Stimulated activated CD4-positive, alpha-beta T cell treated with anti-CD3 and anti-CD28 coated beads, Interleukin-2, amount 100 ng/mL, for 4 hours (primary cell): ENCODE results near the gene RGS12.

Source experiments
- DNase-seq: peaks from one replicate; pipeline ENCODE4 v3.0.0-alpha.2; 2020; ENCODE audit warnings: low read depth

RGS12 gene

GRCh38 chr4:3310301-3311094 lies 17.7 kb downstream of the RGS12 start:
- no peak for DNase-seq

GRCh38 chr4:3311095-3311372 lies 18.2 kb downstream of the RGS12 start:
- DNase-seq = no peak

GRCh38 chr4:3311489-3312171 lies 18.8 kb downstream of the RGS12 start:
- DNase-seq = no peak

GRCh38 chr4:3312362-3312761 lies 19.5 kb downstream of the RGS12 start:
- no peak for DNase-seq

- no peak for DNase-seq
These were observed 20.3 kb downstream of the RGS12 start for GRCh38 chr4:3313139-3313538.

- DNase-seq = no peak
These were observed 20.9 kb downstream of the RGS12 start for GRCh38 chr4:3313556-3314228.

- no peak for DNase-seq
These were observed 22.0 kb downstream of the RGS12 start for GRCh38 chr4:3314706-3315260.

GRCh38 chr4:3315566-3315965 lies 22.7 kb downstream of the RGS12 start:
- no peak for DNase-seq

- no peak for DNase-seq
These were observed 23.3 kb downstream of the RGS12 start for GRCh38 chr4:3316146-3316545.

- DNase-seq = no peak
These were observed 24.3 kb downstream of the RGS12 start for GRCh38 chr4:3317011-3317655.

GRCh38 chr4:3317656-3318211 lies 24.9 kb downstream of the RGS12 start:
- DNase-seq = no peak

- no peak for DNase-seq
These were observed 25.8 kb downstream of the RGS12 start for GRCh38 chr4:3318561-3319021.

GRCh38 chr4:3320361-3321023 lies 27.7 kb downstream of the RGS12 start:
- DNase-seq = no peak

GRCh38 chr4:3321295-3321889 lies 28.6 kb downstream of the RGS12 start:
- no peak for DNase-seq

GRCh38 chr4:3322059-3322550 lies 29.3 kb downstream of the RGS12 start:
- DNase-seq = no peak

GRCh38 chr4:3323071-3323481 lies 30.3 kb downstream of the RGS12 start:
- DNase-seq = no peak

GRCh38 chr4:3324093-3324815 lies 31.4 kb downstream of the RGS12 start:
- no peak for DNase-seq

GRCh38 chr4:3328814-3329663 lies 36.2 kb downstream of the RGS12 start:
- DNase-seq = no peak

GRCh38 chr4:3329887-3330286 lies 37.1 kb downstream of the RGS12 start:
- DNase-seq = no peak
